OCI-LY7 (cell line): ENCODE data around the gene MMP21. TPM values are rescaled to one million over a fixed set of nuclear protein-coding genes. Genes with fewer than 3 reads are reported as not detected.

Experiments
- BruUV-seq: library from RNA; stranded (reverse); fragments of 400-500 nt; replicated peaks from 2 replicates; lab custom pipeline; 2021; lab: Mats Ljungman, UMichigan
- CTCF ChIA-PET: fragments of 300-600 bp; sonication (Branson Sonifier 250); formaldehyde crosslinking; loops from one replicate; lab custom pipeline; 2022; ENCODE audit warnings: antibody characterized with exemption; ENCODE audit not compliant: unreplicated experiment; lab: Charles Lee
- POLR2A ChIA-PET: fragments of 300-600 bp; sonication (Branson Sonifier 250); formaldehyde crosslinking; loops from one replicate; lab custom pipeline; 2022; ENCODE audit warnings: antibody characterized with exemption; lab: Charles Lee
- DNase-seq: peaks from one replicate; pipeline ENCODE4 v3.0.0-alpha.2; 2015; ENCODE audit warnings: low spot score
- H2AFZ ChIP-seq: fragments of 200-600 bp; sonication (generic), shearing (Covaris generic); 2 replicates; pipeline ENCODE4 v1.6.1; 2014; ENCODE audit warnings: mild to moderate bottlenecking, antibody characterized with exemption, low read length, moderate library complexity
- H3K27ac ChIP-seq: fragments of 200-600 bp; sonication (generic); 2 replicates; pipeline ENCODE4 v1.5.1; 2014; ENCODE audit warnings: mixed run types, low read depth, mild to moderate bottlenecking, moderate library complexity, low read length, inconsistent platforms; ENCODE audit not compliant: poor library complexity, severe bottlenecking
- H3K36me3 ChIP-seq: fragments of 200-600 bp; sonication (generic); 2 replicates; pipeline ENCODE4 v1.6.1; 2014; ENCODE audit warnings: mild to moderate bottlenecking, antibody characterized with exemption, low read length, moderate library complexity, mixed read lengths; ENCODE audit not compliant: insufficient read depth
- H3K4me1 ChIP-seq: fragments of 200-600 bp; sonication (generic); 2 replicates; pipeline ENCODE4 v1.5.1; 2014; ENCODE audit warnings: mild to moderate bottlenecking, low read length; ENCODE audit not compliant: insufficient read depth, poor library complexity, severe bottlenecking
- H3K4me2 ChIP-seq: fragments of 200-600 bp; sonication (generic); 2 replicates; pipeline ENCODE4 v1.6.1; 2014; ENCODE audit warnings: mild to moderate bottlenecking, low read length
- H3K4me3 ChIP-seq: fragments of 200-600 bp; sonication (generic); 2 replicates; pipeline ENCODE4 v1.5.1; 2014; ENCODE audit warnings: mild to moderate bottlenecking, low read depth, low read length; ENCODE audit not compliant: poor library complexity, severe bottlenecking
- H3K79me2 ChIP-seq: fragments of 200-600 bp; sonication (generic); 2 replicates; pipeline ENCODE4 v1.6.1; 2016; ENCODE audit warnings: low read depth, mild to moderate bottlenecking, low read length, moderate library complexity, mixed read lengths; ENCODE audit not compliant: insufficient read depth
- H3K9me2 ChIP-seq: fragments of 200-600 bp; sonication (generic); 2 replicates; pipeline ENCODE4 v1.6.1; 2016; ENCODE audit warnings: mild to moderate bottlenecking, low read length, mixed read lengths; ENCODE audit not compliant: insufficient read depth
- H3K9me3 ChIP-seq: fragments of 200-600 bp; sonication (generic); 2 replicates; pipeline ENCODE4 v1.6.1; 2014; ENCODE audit warnings: mild to moderate bottlenecking, mixed run types, low read length, mixed read lengths
- H4K20me1 ChIP-seq: fragments of 200-600 bp; sonication (generic); 2 replicates; pipeline ENCODE4 v1.6.1; 2014; ENCODE audit warnings: mild to moderate bottlenecking, antibody characterized with exemption, low read length, moderate library complexity, mixed read lengths; ENCODE audit not compliant: insufficient read depth
- EZH2phosphoT487 ChIP-seq: fragments of 200-600 bp; sonication (generic); IDR thresholded peaks from 2 replicates; pipeline ENCODE4 v1.6.1; 2018; ENCODE audit warnings: low read depth, borderline replicate concordance, mild to moderate bottlenecking, mixed run types, antibody characterized with exemption, low read length, moderate library complexity, mixed read lengths
- intact Hi-C: fragments of 100-400 bp; cut with micrococcal nuclease; formaldehyde crosslinking; loops from one replicate; pipeline ENCODE4 v1.10.0; 2022; ENCODE audit not compliant: unreplicated experiment
- total RNA-seq, 2 experiments: library from RNA; depleted of rRNA in 1 of 2; stranded (reverse); fragments of >200 nt in 1 of 2; shearing (Covaris generic) in 1 of 2; gene quantifications; 2 replicates each; pipeline ENCODE4 v1.2.3, GENCODE V29; 2014 to 2022
- TF ChIP-seq, protein P1 (sequence below): fragments of 200-600 bp; sonication (generic); conservative IDR thresholded peaks from 2 replicates; pipeline ENCODE4 v1.5.1; 2014; ENCODE audit warnings: mild to moderate bottlenecking, antibody characterized with exemption, low read length, moderate library complexity, mixed read lengths

Gene MMP21
- total RNA-seq, 2 experiments from 2014 or later: not detected

DNA sequence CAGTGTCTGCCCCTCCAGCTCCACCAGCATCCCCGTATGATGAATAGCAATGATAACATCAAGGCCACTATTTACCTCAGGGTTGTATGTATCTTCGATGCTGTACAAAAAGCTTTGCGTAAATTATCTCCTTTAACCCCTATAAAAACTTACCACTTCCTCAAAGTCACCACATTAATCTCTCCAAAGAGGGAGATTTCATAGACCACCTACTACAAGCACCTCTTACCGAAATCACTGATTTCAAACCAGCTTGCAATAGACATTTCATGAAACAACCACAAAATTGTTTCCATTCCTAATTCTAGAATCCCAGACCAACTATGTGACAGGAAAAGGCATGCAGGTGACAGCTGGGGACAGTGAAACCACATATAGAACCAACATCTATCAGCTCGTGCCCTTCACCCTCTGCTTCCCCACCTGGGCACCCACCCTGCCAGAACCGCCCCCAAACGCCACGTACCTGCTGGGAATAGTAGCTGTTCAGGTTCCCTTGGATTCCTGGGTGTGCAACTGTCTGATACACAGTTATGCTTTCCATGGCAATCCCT is 20.1 kb upstream of the MMP21 start:
- BruUV-seq: no TSS peak
- Histone ChIP-seq H3K79me2 (no peaks in the 10 kb centered on the region), H3K4me1 (peaks cover 46% of the 10 kb centered on the region), H4K20me1 (no peaks in the 10 kb centered on the region), H3K9me2 (no peaks in the 10 kb centered on the region), H3K36me3 (peaks cover 35% of the 10 kb centered on the region), H3K4me2 (peak overlapping the region; percentile 50), H3K9me3 (no peaks in the 10 kb centered on the region), H3K27ac (peak overlapping the region; percentile 77), H3K4me3 (no peak overlapping the region), H2AFZ (no peak overlapping the region)
- ChIA-PET POLR2A (interaction anchor here (0.6 to 5.0 kb wide), 14 partner anchors 9 to 1033 kb away, joined by 3 to 27 read pairs (median 4); partner anchors contain the start of genes BCCIP and UROS), CTCF (no interaction called here)
- intact Hi-C loops: no loop called here
- TF ChIP-seq EZH2phosphoT487: no peak
- TF ChIP-seq, protein P1, sequence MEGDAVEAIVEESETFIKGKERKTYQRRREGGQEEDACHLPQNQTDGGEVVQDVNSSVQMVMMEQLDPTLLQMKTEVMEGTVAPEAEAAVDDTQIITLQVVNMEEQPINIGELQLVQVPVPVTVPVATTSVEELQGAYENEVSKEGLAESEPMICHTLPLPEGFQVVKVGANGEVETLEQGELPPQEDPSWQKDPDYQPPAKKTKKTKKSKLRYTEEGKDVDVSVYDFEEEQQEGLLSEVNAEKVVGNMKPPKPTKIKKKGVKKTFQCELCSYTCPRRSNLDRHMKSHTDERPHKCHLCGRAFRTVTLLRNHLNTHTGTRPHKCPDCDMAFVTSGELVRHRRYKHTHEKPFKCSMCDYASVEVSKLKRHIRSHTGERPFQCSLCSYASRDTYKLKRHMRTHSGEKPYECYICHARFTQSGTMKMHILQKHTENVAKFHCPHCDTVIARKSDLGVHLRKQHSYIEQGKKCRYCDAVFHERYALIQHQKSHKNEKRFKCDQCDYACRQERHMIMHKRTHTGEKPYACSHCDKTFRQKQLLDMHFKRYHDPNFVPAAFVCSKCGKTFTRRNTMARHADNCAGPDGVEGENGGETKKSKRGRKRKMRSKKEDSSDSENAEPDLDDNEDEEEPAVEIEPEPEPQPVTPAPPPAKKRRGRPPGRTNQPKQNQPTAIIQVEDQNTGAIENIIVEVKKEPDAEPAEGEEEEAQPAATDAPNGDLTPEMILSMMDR: no peak
- peak; percentile 60 for DNase-seq

DNA sequence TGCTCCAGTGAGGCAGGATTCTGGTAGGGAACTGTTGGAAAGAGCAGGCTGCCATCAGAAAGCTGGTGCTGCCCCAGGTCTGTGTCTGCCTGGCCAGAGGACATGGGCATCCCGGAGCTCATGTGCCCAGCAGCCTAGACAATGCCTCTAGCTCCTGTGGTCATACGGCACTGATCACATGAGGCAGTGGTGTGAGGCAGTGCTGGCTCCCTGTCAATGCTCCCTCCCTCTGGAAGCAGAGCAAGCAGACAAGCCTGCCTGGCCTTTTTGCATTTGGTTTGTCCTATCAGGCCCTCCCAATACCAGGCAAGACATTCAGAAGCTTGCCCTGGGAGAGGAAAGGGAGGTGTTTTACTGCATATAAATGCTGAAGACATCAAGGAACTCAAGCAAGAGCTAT is 19.5 kb upstream of the MMP21 start:
- no peak for DNase-seq
- H3K79me2 ChIP-seq: no peaks in the 10 kb centered on the region
- no peak overlapping the region for H2AFZ ChIP-seq
- H3K4me1 ChIP-seq: peaks cover 46% of the 10 kb centered on the region
- no peaks in the 10 kb centered on the region for H4K20me1 ChIP-seq
- intact Hi-C loops: no loop called here
- no peak for TF ChIP-seq EZH2phosphoT487
- TF ChIP-seq, protein P1: no peak
- H3K27ac ChIP-seq: peak overlapping the region; percentile 77
- no peaks in the 10 kb centered on the region for H3K9me2 ChIP-seq
- CTCF ChIA-PET: no interaction called here
- no TSS peak for BruUV-seq
- H3K9me3 ChIP-seq: no peaks in the 10 kb centered on the region
- peaks cover 34% of the 10 kb centered on the region for H3K36me3 ChIP-seq
- POLR2A ChIA-PET: interaction anchor here (0.6 to 5.0 kb wide), 11 partner anchors 9 to 1032 kb away, joined by 3 to 27 read pairs (median 4); partner anchors contain the start of genes BCCIP and UROS
- H3K4me2 ChIP-seq: peak overlapping the region; percentile 50
- no peak overlapping the region for H3K4me3 ChIP-seq
